Ecto neural progenitor cell (in vitro differentiated cells): ENCODE measurements around the gene KIF21A.

ENCODE experiments used
- DNase-seq: peaks from one replicate; pipeline ENCODE4 v3.0.0-alpha.2; 2018; ENCODE audit warnings: low spot score

Gene KIF21A

GRCh38 chr12:39386335-39386734, 56.6 kb downstream of the KIF21A start:
- no peak for DNase-seq

- no peak for DNase-seq
Observed at GRCh38 chr12:39383114-39383513, 59.8 kb downstream of the KIF21A start.

- DNase-seq = no peak
Observed at GRCh38 chr12:39380090-39380489, 62.8 kb downstream of the KIF21A start.

- DNase-seq = no peak
Observed at GRCh38 chr12:39378341-39378740, 64.6 kb downstream of the KIF21A start.

GRCh38 chr12:39375206-39375808, 67.6 kb downstream of the KIF21A start:
- DNase-seq = no peak

- DNase-seq = no peak
Observed at GRCh38 chr12:39372929-39373328, 70.0 kb downstream of the KIF21A start.

GRCh38 chr12:39372204-39372925, 70.6 kb downstream of the KIF21A start:
- no peak for DNase-seq

GRCh38 chr12:39369756-39370155, 73.2 kb downstream of the KIF21A start:
- DNase-seq = no peak

- no peak for DNase-seq
Observed at GRCh38 chr12:39368891-39369290, 74.0 kb downstream of the KIF21A start.

- no peak for DNase-seq
Observed at GRCh38 chr12:39368096-39368495, 74.8 kb downstream of the KIF21A start.

GRCh38 chr12:39367494-39367893, 75.4 kb downstream of the KIF21A start:
- no peak for DNase-seq

- DNase-seq = no peak
Observed at GRCh38 chr12:39365364-39366001, 77.4 kb downstream of the KIF21A start.

- DNase-seq = no peak
Observed at GRCh38 chr12:39364196-39364595, 78.7 kb downstream of the KIF21A start.

GRCh38 chr12:39359645-39360044, 83.3 kb downstream of the KIF21A start:
- no peak for DNase-seq

GRCh38 chr12:39357041-39357440, 85.9 kb downstream of the KIF21A start:
- no peak for DNase-seq

- no peak for DNase-seq
Observed at GRCh38 chr12:39355841-39356240, 87.1 kb downstream of the KIF21A start.

- DNase-seq = no peak
Observed at GRCh38 chr12:39354955-39355354, 88.0 kb downstream of the KIF21A start.

GRCh38 chr12:39352471-39353017, 90.4 kb downstream of the KIF21A start:
- DNase-seq = no peak

GRCh38 chr12:39351153-39351552, 91.8 kb downstream of the KIF21A start:
- no peak for DNase-seq

GRCh38 chr12:39348941-39349626, 93.8 kb downstream of the KIF21A start:
- DNase-seq = no peak

GRCh38 chr12:39348523-39348922, 94.4 kb downstream of the KIF21A start:
- DNase-seq = no peak

GRCh38 chr12:39344926-39345325, 98.0 kb downstream of the KIF21A start:
- no peak for DNase-seq

- DNase-seq = no peak
Observed at GRCh38 chr12:39343665-39344064, 99.3 kb downstream of the KIF21A start.
